ENCODE data around the gene RBM20. TPM values are rescaled to one million over a fixed set of nuclear protein-coding genes. Genes with fewer than 3 reads are reported as not detected.

Gene RBM20
- total RNA-seq, 4 donors from 2014 or later: 0.24 to 3.5 (median 1.8) TPM

DNA sequence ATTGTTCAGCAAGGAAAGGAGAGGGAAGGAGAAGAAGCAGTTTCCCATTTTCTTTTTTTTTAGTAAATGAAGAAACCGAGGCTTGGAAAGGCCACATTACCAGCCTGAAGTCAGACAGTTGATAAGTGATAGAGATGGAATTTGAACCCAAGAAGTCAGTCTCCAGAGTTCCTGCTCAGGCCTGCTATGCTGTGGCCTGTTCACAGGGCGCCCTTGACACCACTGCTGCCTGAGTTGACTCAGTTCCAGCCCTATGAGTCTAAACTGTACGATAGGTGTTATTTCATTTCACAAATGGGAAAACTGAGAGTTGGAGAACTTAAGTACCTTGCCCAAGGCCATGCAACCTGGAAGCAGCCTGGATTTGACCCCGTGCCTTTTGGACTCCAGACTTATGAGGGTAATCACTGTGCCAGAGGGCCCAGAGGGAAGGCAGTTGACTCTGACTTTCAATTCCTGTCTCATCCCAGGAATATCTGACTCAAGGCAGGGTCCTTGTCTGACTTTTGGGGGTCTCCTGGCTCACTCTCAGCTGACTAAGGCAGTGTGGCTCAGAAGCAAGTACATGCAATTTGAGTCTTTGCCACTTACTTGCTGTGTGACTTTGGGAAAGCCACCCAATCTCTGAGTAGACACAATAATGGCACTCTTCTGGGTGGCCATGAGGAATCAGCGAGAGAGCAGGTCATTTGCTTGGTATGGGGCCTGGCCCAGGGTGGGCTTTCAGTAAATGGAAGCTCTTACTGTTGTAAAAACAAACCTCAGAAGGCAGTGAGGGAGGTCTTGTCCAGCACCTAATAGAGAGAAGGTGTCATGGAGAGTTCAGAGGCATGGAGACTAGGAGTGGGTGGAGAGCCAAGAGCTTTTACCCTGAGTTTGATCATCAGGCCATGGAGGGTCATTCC lies 17.9 kb upstream of the RBM20 start:
- TF ChIP-seq, protein P1, sequence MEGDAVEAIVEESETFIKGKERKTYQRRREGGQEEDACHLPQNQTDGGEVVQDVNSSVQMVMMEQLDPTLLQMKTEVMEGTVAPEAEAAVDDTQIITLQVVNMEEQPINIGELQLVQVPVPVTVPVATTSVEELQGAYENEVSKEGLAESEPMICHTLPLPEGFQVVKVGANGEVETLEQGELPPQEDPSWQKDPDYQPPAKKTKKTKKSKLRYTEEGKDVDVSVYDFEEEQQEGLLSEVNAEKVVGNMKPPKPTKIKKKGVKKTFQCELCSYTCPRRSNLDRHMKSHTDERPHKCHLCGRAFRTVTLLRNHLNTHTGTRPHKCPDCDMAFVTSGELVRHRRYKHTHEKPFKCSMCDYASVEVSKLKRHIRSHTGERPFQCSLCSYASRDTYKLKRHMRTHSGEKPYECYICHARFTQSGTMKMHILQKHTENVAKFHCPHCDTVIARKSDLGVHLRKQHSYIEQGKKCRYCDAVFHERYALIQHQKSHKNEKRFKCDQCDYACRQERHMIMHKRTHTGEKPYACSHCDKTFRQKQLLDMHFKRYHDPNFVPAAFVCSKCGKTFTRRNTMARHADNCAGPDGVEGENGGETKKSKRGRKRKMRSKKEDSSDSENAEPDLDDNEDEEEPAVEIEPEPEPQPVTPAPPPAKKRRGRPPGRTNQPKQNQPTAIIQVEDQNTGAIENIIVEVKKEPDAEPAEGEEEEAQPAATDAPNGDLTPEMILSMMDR (IDR thresholded peaks at IDR 0.05): no peak

DNA sequence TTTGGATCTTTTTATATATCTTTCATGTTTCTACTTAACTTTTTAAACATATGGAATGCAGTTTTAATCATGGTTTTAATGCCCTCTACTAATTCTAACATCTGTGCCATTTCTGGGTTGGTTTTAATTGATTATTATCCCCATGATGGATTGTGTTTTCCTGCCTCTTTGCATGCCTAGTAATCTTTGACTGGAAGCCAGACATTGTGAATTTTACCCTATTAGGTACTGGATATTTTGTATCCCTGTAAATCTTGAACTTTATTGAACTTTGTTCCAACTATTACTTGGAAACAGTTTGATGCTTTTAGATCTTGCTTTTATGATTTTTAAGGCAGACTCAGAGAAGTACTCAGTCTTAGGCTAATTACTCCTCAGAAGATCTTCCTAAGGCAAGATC lies 16.0 kb upstream of the RBM20 start:
- TF ChIP-seq, protein P1 (IDR thresholded peaks at IDR 0.05): no peak

More for the DNA sequence above, 17.9 kb upstream of the RBM20 start:
- no peak for DNase-seq (ENCODE audit: low spot score)
- ATAC-seq (ENCODE audit: low FRiP score): no peak

DNA sequence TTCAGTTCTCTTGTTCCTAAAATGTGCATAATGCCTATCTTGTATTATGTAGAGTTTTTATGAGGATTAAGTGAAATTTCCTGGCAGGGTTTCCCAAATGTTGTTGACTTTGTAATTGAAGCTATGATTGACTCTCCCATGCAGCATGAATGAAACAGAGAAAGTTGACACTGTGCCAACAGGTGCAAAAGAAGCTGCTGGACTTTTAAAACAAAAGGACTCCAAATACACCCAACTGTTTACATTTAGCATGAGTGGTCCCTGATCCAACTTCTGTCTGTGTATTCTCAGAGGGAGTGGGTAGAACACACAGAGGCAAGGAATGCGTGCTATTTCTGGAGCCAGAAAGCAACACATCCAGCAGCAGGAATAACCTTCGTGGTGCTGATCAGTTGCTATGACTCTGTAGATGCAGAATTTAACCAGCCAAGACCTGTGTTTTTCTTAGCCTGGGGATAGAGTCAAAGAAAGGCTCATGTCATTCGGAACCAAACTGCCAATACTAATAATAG lies 14.4 kb upstream of the RBM20 start:
- DNase-seq (ENCODE audit: low spot score): no peak
- ATAC-seq (ENCODE audit: low FRiP score): no peak
- TF ChIP-seq, protein P1 (IDR thresholded peaks at IDR 0.05): no peak

More for the DNA sequence above, 16.0 kb upstream of the RBM20 start:
- ATAC-seq (ENCODE audit: low FRiP score): no peak
- no peak for DNase-seq (ENCODE audit: low spot score)

DNA sequence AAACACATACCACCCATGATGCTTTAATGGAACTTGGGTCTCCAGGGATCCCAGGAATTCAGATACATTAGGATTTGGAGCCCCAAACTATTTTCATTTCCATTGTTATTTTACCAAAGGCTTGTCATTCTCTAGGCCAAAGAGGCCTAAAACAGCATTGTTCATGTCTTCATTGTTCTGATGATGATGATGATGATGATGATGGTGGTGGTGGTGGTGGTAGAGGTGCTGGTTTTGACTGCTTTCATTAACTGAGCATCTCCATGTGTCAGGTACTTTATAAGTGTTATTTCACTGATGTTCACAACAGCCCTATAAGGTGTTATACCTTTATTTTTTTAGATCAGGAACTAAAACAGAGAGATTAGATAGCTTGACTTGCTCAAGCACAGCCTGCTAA lies 12.2 kb upstream of the RBM20 start:
- DNase-seq (ENCODE audit: low spot score): no peak
- ATAC-seq (ENCODE audit: low FRiP score): no peak
- TF ChIP-seq, protein P1 (IDR thresholded peaks at IDR 0.05): no peak

DNA sequence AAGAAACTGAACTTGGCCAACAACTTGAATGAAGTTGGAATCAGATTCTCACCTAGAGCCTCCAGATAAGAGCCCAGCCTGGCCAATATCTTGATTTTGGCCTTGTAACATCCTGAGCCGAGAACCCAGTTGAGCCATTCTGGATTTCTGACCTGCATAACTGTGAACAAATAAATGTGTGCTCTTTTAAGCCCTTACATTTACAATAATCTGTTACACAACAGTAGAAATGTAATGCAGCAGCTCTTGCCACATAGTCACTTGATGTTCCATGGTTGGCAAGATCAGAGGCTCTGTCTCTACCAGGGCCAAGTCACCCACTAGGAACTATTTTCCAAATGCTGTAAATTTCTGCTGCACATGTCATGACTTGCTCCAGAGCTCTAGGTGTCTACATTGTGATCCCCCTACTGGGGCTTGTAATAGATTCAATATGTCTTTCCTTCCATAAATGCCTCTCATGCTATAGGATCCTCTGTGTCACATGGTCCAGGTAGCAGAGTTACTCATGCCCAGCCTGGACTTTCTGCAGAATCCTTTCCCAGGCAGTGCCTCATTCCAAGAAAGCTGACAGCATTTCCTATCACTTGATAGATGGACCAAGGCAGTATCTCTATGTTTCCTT lies 11.4 kb upstream of the RBM20 start:
- DNase-seq (ENCODE audit: low spot score) (no peak), ATAC-seq (ENCODE audit: low FRiP score) (no peak)
- TF ChIP-seq, protein P1 (IDR thresholded peaks at IDR 0.05): no peak

DNA sequence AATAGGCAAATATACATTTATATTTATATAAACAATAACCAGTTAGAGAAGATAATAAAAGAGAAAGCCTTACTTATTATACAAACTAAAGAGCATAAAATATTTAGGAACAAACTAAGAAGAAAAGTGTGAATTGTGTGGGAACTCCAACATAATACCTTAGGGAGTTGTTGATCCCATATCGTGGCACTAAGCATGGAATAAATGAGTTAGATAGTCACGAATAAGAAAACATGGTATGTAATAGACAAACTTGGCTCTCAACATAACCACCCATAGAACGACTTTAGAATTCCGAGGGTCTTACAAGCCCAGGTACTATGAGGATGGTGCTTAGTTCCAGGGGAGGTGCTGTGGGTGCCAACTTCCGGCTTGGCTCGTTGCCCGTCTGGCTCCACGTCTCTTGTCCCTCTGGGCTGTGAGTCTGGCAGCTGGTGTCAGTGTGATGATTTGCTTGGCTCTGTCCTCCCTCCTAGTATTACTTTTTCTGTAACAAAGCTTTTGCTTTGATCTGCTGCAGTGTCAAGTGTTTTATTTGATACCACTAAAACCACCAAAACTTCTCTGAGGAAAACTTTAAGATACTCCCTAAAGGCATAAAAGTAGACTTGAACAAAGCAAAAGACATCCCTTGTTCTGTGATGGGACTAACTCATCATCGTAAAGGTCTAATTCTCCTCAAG lies 9.5 kb upstream of the RBM20 start:
- DNase-seq (ENCODE audit: low spot score) (no peak), ATAC-seq (ENCODE audit: low FRiP score) (no peak)
- TF ChIP-seq, protein P1 (IDR thresholded peaks at IDR 0.05): no peak
